ENCODE measurements around the gene RINL.

DNA sequence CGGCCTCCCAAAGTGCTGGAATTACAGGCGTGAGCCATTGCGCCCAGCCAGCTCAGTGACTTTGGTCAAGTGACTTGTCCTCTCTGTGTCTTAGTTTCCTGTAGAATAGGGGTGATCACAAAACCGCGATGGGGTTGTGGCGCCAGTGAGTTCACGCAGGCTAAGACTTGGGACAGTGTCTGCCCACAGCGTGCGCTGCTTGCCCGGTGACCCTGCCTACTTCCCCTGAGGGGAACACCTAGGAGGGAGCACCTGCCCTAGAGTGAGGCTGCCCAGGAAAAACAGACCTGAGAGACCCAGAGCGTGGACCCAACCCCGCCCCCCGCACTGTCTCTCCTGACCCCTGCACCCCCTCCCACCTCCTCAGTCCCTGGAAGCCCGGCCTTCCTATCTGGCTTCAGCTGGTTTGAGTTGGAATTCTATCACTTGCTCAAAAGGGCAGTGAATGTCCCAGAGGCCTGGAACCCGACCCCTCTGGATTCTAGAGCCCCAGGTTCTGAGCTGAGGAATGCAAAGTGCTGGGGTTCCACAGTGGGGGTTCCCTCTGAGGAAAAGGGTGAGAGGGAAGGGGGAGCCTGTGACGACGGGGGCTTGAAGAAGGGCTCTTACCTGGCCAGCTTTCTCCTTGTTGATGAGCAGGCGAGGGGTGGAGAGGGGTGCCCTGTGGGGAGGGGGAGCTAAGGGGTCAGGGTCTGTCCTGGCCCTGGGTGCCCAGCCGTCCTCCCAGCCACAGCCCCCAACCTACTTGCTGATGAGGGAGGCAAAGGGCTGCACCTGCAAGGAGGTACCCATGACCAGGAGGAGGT is 2.2 kb upstream of the RINL start:
- TF ChIP-seq, protein P1, sequence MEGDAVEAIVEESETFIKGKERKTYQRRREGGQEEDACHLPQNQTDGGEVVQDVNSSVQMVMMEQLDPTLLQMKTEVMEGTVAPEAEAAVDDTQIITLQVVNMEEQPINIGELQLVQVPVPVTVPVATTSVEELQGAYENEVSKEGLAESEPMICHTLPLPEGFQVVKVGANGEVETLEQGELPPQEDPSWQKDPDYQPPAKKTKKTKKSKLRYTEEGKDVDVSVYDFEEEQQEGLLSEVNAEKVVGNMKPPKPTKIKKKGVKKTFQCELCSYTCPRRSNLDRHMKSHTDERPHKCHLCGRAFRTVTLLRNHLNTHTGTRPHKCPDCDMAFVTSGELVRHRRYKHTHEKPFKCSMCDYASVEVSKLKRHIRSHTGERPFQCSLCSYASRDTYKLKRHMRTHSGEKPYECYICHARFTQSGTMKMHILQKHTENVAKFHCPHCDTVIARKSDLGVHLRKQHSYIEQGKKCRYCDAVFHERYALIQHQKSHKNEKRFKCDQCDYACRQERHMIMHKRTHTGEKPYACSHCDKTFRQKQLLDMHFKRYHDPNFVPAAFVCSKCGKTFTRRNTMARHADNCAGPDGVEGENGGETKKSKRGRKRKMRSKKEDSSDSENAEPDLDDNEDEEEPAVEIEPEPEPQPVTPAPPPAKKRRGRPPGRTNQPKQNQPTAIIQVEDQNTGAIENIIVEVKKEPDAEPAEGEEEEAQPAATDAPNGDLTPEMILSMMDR (conservative IDR thresholded peaks at IDR 0.05; ENCODE audit: low read length), result no peak
- TF ChIP-seq EZH2phosphoT487 (IDR thresholded peaks at IDR 0.05; ENCODE audit: borderline replicate concordance), result no peak

All from Loucy (cell line).